ENCODE measurements around the gene CUX1.

The CUX1 gene

DNA sequence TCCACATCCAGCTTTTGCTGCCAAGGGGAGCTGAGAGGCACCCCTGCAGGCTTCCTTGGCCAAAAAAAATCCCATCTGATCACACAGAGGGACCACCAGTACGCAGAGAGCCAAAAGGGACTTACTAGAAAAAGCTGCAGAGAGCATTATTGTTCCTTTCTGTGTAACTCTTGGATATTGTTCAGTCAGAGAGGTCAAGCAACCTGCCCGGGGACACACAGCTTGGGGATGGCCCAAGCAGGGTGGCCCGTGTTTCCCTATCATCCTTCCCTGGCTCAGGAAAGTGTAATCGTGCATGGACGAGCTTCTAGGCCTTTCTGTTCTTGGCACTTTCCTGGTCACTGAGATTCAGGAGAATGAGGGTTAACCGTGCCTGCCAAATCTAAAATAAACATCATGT lies 385.1 kb downstream of the CUX1 start:
- no peak overlapping the region for H3K27ac ChIP-seq (ENCODE audit: poor library complexity, severe bottlenecking)
- TF ChIP-seq, protein P1, sequence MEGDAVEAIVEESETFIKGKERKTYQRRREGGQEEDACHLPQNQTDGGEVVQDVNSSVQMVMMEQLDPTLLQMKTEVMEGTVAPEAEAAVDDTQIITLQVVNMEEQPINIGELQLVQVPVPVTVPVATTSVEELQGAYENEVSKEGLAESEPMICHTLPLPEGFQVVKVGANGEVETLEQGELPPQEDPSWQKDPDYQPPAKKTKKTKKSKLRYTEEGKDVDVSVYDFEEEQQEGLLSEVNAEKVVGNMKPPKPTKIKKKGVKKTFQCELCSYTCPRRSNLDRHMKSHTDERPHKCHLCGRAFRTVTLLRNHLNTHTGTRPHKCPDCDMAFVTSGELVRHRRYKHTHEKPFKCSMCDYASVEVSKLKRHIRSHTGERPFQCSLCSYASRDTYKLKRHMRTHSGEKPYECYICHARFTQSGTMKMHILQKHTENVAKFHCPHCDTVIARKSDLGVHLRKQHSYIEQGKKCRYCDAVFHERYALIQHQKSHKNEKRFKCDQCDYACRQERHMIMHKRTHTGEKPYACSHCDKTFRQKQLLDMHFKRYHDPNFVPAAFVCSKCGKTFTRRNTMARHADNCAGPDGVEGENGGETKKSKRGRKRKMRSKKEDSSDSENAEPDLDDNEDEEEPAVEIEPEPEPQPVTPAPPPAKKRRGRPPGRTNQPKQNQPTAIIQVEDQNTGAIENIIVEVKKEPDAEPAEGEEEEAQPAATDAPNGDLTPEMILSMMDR (IDR thresholded peaks at IDR 0.05; ENCODE audit: poor library complexity, severe bottlenecking) = no peak
- peaks cover 6% of the 10 kb centered on the region; the same call in 1 of the 2 replicates for H3K36me3 ChIP-seq (ENCODE audit: low read depth)

DNA sequence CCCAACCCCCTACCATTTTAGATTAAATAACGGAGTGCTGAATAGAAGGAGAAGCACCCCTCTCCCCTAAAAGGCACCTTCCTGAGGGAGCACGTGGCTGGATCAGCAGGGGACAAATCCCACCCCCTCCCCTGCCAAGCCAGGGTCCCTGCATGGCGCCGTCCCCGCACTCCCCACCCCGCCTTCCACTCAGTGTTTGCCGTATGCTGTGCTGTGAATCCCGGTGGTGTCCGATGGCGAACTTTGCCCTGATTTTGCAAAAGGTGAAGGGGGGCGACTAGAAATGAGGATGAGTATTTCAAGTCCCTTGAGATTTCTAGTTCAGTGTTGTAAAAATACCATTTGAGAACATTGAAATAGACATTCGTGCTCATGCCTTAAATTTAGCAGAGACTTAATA lies 385.8 kb downstream of the CUX1 start:
- Histone ChIP-seq H3K27ac (ENCODE audit: poor library complexity, severe bottlenecking) (no peak overlapping the region), H3K27me3 (ENCODE audit: insufficient read depth, poor library complexity, severe bottlenecking) (no peaks in the 10 kb centered on the region), H3K4me1 (ENCODE audit: insufficient read depth, poor library complexity, severe bottlenecking) (no peaks in the 10 kb centered on the region), H3K36me3 (ENCODE audit: low read depth) (peaks cover 6% of the 10 kb centered on the region; the same call in 1 of the 2 replicates), H3K4me3 (ENCODE audit: severe bottlenecking) (no peak overlapping the region), H3K9me3 (ENCODE audit: severe bottlenecking) (no peaks in the 10 kb centered on the region)
- no peak for DNase-seq (ENCODE audit: low spot score)
- TF ChIP-seq, protein P1 (IDR thresholded peaks at IDR 0.05; ENCODE audit: poor library complexity, severe bottlenecking) = no peak
- no peak for ATAC-seq (ENCODE audit: low read depth)

More for the DNA sequence above, 385.1 kb downstream of the CUX1 start:
- Histone ChIP-seq H3K27me3 (ENCODE audit: insufficient read depth, poor library complexity, severe bottlenecking) (no peaks in the 10 kb centered on the region), H3K4me3 (ENCODE audit: severe bottlenecking) (no peak overlapping the region), H3K9me3 (ENCODE audit: severe bottlenecking) (no peaks in the 10 kb centered on the region), H3K4me1 (ENCODE audit: insufficient read depth, poor library complexity, severe bottlenecking) (no peaks in the 10 kb centered on the region)
- no peak for DNase-seq (ENCODE audit: low spot score)
- no peak for ATAC-seq (ENCODE audit: low read depth)

DNA sequence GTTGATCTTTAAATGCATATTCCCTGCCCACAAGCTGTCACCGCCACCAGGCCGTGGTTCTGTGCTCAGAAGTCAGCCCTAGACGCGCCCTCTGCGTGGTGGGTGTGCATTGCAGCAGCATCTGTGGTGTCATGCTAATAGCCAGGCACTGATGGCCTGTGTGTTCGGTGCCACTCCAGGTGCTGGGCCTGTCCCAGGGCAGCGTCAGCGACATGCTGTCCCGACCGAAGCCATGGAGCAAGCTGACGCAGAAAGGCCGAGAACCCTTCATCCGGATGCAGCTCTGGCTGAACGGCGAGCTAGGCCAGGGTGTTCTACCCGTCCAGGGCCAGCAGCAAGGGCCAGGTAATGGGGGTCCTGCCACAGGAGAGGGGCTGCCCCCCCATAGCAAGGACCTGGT lies 386.8 kb downstream of the CUX1 start:
- ATAC-seq (ENCODE audit: low read depth) = no peak
- TF ChIP-seq, protein P1 (IDR thresholded peaks at IDR 0.05; ENCODE audit: poor library complexity, severe bottlenecking) = no peak
- Histone ChIP-seq H3K27ac (ENCODE audit: poor library complexity, severe bottlenecking) (no peak overlapping the region), H3K4me3 (ENCODE audit: severe bottlenecking) (no peak overlapping the region), H3K36me3 (ENCODE audit: low read depth) (peaks cover 6% of the 10 kb centered on the region; the same call in 1 of the 2 replicates), H3K27me3 (ENCODE audit: insufficient read depth, poor library complexity, severe bottlenecking) (no peaks in the 10 kb centered on the region), H3K9me3 (ENCODE audit: severe bottlenecking) (no peaks in the 10 kb centered on the region), H3K4me1 (ENCODE audit: insufficient read depth, poor library complexity, severe bottlenecking) (no peaks in the 10 kb centered on the region)
- DNase-seq (ENCODE audit: low spot score) = no peak

DNA sequence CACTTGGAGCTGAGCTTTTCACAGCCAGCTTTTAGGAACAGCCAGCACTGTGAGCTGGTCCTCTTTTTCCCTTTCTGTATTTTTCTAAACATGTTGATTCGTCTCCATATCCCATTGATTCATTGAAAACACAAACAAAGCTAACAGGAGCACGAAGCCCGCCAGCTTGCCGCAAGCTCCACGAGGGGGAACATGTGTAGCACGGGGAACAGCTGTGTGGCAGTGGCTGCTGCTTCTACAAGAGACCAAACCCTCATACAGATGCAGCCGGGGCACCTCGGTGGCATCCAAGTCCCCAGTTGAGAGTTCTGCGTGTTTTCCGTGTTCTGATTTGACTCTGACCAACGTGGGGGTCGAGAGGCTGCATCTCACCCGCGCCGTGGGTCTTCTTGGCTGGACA lies 388.5 kb downstream of the CUX1 start:
- Histone ChIP-seq H3K4me3 (ENCODE audit: severe bottlenecking) (no peak overlapping the region), H3K27ac (ENCODE audit: poor library complexity, severe bottlenecking) (no peak overlapping the region), H3K9me3 (ENCODE audit: severe bottlenecking) (no peaks in the 10 kb centered on the region), H3K36me3 (ENCODE audit: low read depth) (peaks cover 9% of the 10 kb centered on the region; the same call in 1 of the 2 replicates), H3K4me1 (ENCODE audit: insufficient read depth, poor library complexity, severe bottlenecking) (no peaks in the 10 kb centered on the region), H3K27me3 (ENCODE audit: insufficient read depth, poor library complexity, severe bottlenecking) (no peaks in the 10 kb centered on the region)
- ATAC-seq (ENCODE audit: low read depth) = no peak
- no peak for DNase-seq (ENCODE audit: low spot score)
- TF ChIP-seq, protein P1 (IDR thresholded peaks at IDR 0.05; ENCODE audit: poor library complexity, severe bottlenecking) = no peak

GRCh38 chr7:102208826-102209225 lies 391.4 kb downstream of the CUX1 start:
- Histone ChIP-seq H3K27me3 (ENCODE audit: insufficient read depth, poor library complexity, severe bottlenecking) (no peaks in the 10 kb centered on the region), H3K36me3 (ENCODE audit: low read depth) (0 out of 2 replicates have a peak, but pooled peaks cover 3% of the 10 kb centered on the region), H3K9me3 (ENCODE audit: severe bottlenecking) (no peaks in the 10 kb centered on the region), H3K4me1 (ENCODE audit: insufficient read depth, poor library complexity, severe bottlenecking) (no peaks in the 10 kb centered on the region), H3K27ac (ENCODE audit: poor library complexity, severe bottlenecking) (no peak overlapping the region), H3K4me3 (ENCODE audit: severe bottlenecking) (no peak overlapping the region)
- ATAC-seq (ENCODE audit: low read depth) = no peak
- TF ChIP-seq, protein P1 (IDR thresholded peaks at IDR 0.05; ENCODE audit: poor library complexity, severe bottlenecking) = no peak
- DNase-seq (ENCODE audit: low spot score) = no peak

Measured in RWPE2 (cell line).